HEK293 (cell line): ENCODE results near the gene SLC17A3.

Experiments used
- CTCF ChIA-PET: fragments of 350-600 bp; formaldehyde crosslinking; extraction: SDS; loops from one replicate; lab custom pipeline; 2021; ENCODE audit warnings: antibody characterized with exemption; lab: Yijun Ruan, JAX
- POLR2A ChIA-PET: fragments of 300-600 bp; formaldehyde crosslinking; extraction: SDS; loops from one replicate; lab custom pipeline; 2020; ENCODE audit warnings: antibody characterized with exemption, inconsistent platforms; lab: Yijun Ruan, JAX
- H3K27ac ChIP-seq: fragments of 200-500 bp; sonication (Bioruptor generic); 2 replicates; pipeline ENCODE4 v1.5.1; 2014; ENCODE audit warnings: low read depth, low read length, control low read depth, inconsistent platforms; ENCODE audit errors: extremely low read depth
- H3K36me3 ChIP-seq, 2 experiments: fragments of 200-500 bp in 1 of 2; sonication (Bioruptor generic) in 1 of 2; 1 replicate in 1 of 2; 2 replicates in 1 of 2; pipeline ENCODE4 v1.5.1; 2014 to 2017; ENCODE audit warnings: inconsistent platforms in 2 of 2, low read length in 2 of 2; ENCODE audit not compliant: control insufficient read depth in 2 of 2, insufficient read depth in 1 of 2
- H3K4me1 ChIP-seq: fragments of 200-500 bp; sonication (Bioruptor generic); 2 replicates; pipeline ENCODE4 v1.5.1; 2014; ENCODE audit warnings: mild to moderate bottlenecking, low read length, inconsistent platforms; ENCODE audit not compliant: control insufficient read depth, insufficient read depth
- H3K4me3 ChIP-seq: 2 replicates; pipeline ENCODE4 v1.5.1; 2011; ENCODE audit warnings: low read depth, mild to moderate bottlenecking, control low read depth, low read length, moderate library complexity
- H3K9me3 ChIP-seq: fragments of 200-500 bp; sonication (Bioruptor generic); 2 replicates; pipeline ENCODE4 v1.5.1; 2014; ENCODE audit warnings: low read depth, low read length, inconsistent platforms; ENCODE audit not compliant: control insufficient read depth, insufficient read depth
- GFI1B ChIP-seq: fragments of 450-650 bp; formaldehyde crosslinking; IDR thresholded peaks from 2 replicates; pipeline ENCODE4 v1.5.1; 2016; ENCODE audit warnings: missing biosample characterization, missing genetic modification characterization
- OVOL3 ChIP-seq: fragments of 450-650 bp; formaldehyde crosslinking; IDR thresholded peaks from 2 replicates; pipeline ENCODE4 v1.5.1; 2016; ENCODE audit warnings: missing biosample characterization, missing genetic modification characterization
- PRDM1 ChIP-seq: fragments of 450-650 bp; formaldehyde crosslinking; IDR thresholded peaks from 2 replicates; pipeline ENCODE4; 2016; ENCODE audit warnings: missing biosample characterization, missing genetic modification characterization
- SCRT1 ChIP-seq: fragments of 450-650 bp; formaldehyde crosslinking; IDR thresholded peaks from 2 replicates; pipeline ENCODE4 v1.5.1; 2016; ENCODE audit warnings: missing biosample characterization, missing genetic modification characterization, borderline replicate concordance
- TRIM28 ChIP-seq: IDR thresholded peaks from 2 replicates; pipeline ENCODE4 v1.6.1; 2011; ENCODE audit warnings: low read length, control low read depth, borderline replicate concordance
- YY2 ChIP-seq: fragments of 450-650 bp; formaldehyde crosslinking; IDR thresholded peaks from 2 replicates; pipeline ENCODE4 v1.5.1; 2016; ENCODE audit warnings: missing biosample characterization, missing genetic modification characterization
- ZBTB1 ChIP-seq: fragments of 450-650 bp; formaldehyde crosslinking; IDR thresholded peaks from 2 replicates; pipeline ENCODE4 v1.5.1; 2016; ENCODE audit warnings: missing biosample characterization, missing genetic modification characterization
- ZBTB21 ChIP-seq: fragments of 450-650 bp; formaldehyde crosslinking; IDR thresholded peaks from 2 replicates; pipeline ENCODE4 v1.5.1; 2017; ENCODE audit warnings: missing biosample characterization, missing genetic modification characterization
- ZBTB44 ChIP-seq: fragments of 450-650 bp; IDR thresholded peaks from 2 replicates; pipeline ENCODE4 v1.5.1; 2018; ENCODE audit warnings: missing biosample characterization, mild to moderate bottlenecking, missing genetic modification characterization
- ZEB2 ChIP-seq: fragments of 450-650 bp; formaldehyde crosslinking; IDR thresholded peaks from 2 replicates; pipeline ENCODE4 v1.5.1; 2016; ENCODE audit warnings: missing biosample characterization, missing genetic modification characterization
- ZNF155 ChIP-seq: fragments of 450-650 bp; formaldehyde crosslinking; IDR thresholded peaks from 2 replicates; pipeline ENCODE4 v1.5.1; 2016; ENCODE audit warnings: missing biosample characterization, missing genetic modification characterization
- ZNF169 ChIP-seq: fragments of 450-650 bp; formaldehyde crosslinking; IDR thresholded peaks from 2 replicates; pipeline ENCODE4 v1.5.1; 2016; ENCODE audit warnings: missing biosample characterization, missing genetic modification characterization
- ZNF175 ChIP-seq: fragments of 450-650 bp; formaldehyde crosslinking; IDR thresholded peaks from 2 replicates; pipeline ENCODE4 v1.5.1; 2016; ENCODE audit warnings: missing biosample characterization, missing genetic modification characterization
- ZNF223 ChIP-seq: fragments of 450-650 bp; formaldehyde crosslinking; IDR thresholded peaks from 2 replicates; pipeline ENCODE4 v1.5.1; 2016; ENCODE audit warnings: missing biosample characterization, missing genetic modification characterization
- ZNF335 ChIP-seq: fragments of 450-650 bp; formaldehyde crosslinking; conservative IDR thresholded peaks from 2 replicates; pipeline ENCODE4 v1.5.1; 2016; ENCODE audit warnings: missing biosample characterization, missing genetic modification characterization
- ZNF366 ChIP-seq: fragments of 450-650 bp; formaldehyde crosslinking; conservative IDR thresholded peaks from 2 replicates; pipeline ENCODE4 v1.5.1; 2016; ENCODE audit warnings: missing biosample characterization, missing genetic modification characterization
- ZNF426 ChIP-seq: fragments of 450-650 bp; formaldehyde crosslinking; IDR thresholded peaks from 2 replicates; pipeline ENCODE4 v1.5.1; 2017; ENCODE audit warnings: missing biosample characterization, missing genetic modification characterization, mild to moderate bottlenecking, inconsistent platforms, moderate library complexity
- ZNF48 ChIP-seq: fragments of 450-650 bp; formaldehyde crosslinking; IDR thresholded peaks from 2 replicates; pipeline ENCODE4 v1.5.1; 2016; ENCODE audit warnings: missing biosample characterization, missing genetic modification characterization
- ZNF521 ChIP-seq: fragments of 450-650 bp; formaldehyde crosslinking; IDR thresholded peaks from 2 replicates; pipeline ENCODE4 v1.5.1; 2017; ENCODE audit warnings: missing biosample characterization, mild to moderate bottlenecking, missing genetic modification characterization
- ZNF585B ChIP-seq: fragments of 450-650 bp; formaldehyde crosslinking; IDR thresholded peaks from 2 replicates; pipeline ENCODE4 v1.5.1; 2016; ENCODE audit warnings: missing biosample characterization, missing genetic modification characterization
- ZNF660 ChIP-seq: fragments of 450-650 bp; IDR thresholded peaks from 2 replicates; pipeline ENCODE4 v1.5.1; 2018; ENCODE audit warnings: missing biosample characterization, mild to moderate bottlenecking, missing genetic modification characterization
- ZNF677 ChIP-seq: fragments of 450-650 bp; IDR thresholded peaks from 2 replicates; pipeline ENCODE4 v1.5.0; 2018; ENCODE audit warnings: missing biosample characterization, mild to moderate bottlenecking, missing genetic modification characterization, moderate library complexity
- ZNF707 ChIP-seq: fragments of 450-650 bp; formaldehyde crosslinking; IDR thresholded peaks from 2 replicates; pipeline ENCODE4 v1.5.1; 2016; ENCODE audit warnings: missing biosample characterization, missing genetic modification characterization
- ZXDB ChIP-seq: fragments of 450-650 bp; formaldehyde crosslinking; IDR thresholded peaks from 2 replicates; pipeline ENCODE4 v1.5.1; 2016; ENCODE audit warnings: missing biosample characterization, missing genetic modification characterization
- TF ChIP-seq, protein P1 (sequence below): fragments of 450-650 bp; formaldehyde crosslinking; IDR thresholded peaks from 2 replicates; pipeline ENCODE4 v1.5.1; 2016; ENCODE audit warnings: missing biosample characterization, missing genetic modification characterization

The SLC17A3 gene

DNA sequence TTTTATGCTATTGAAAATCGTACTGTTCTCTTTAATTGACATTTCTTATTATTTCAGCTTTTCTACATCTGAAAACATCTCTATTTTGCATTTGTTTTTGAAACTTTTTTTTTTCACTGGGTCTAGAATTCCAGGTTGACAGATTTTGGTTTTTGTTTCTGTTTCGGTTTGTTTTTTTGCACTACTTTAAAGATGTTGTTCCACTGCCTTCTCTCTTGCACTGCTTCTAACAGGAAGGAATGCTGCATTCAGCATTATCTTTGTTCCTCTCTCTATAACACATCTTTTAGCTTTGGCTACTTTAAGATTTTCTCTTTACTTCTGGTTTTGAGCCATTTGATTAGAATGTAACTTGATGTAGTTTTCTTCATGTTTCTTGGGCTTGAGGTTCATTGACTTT lies 22.1 kb downstream of the SLC17A3 start (continued):
- TF ChIP-seq ZNF677 (tag by site-specific recombination) (no peak), ZXDB (no peak), OVOL3 (tag by site-specific recombination) (no peak)
- TF ChIP-seq, all 188 proteins: peak for 0

DNA sequence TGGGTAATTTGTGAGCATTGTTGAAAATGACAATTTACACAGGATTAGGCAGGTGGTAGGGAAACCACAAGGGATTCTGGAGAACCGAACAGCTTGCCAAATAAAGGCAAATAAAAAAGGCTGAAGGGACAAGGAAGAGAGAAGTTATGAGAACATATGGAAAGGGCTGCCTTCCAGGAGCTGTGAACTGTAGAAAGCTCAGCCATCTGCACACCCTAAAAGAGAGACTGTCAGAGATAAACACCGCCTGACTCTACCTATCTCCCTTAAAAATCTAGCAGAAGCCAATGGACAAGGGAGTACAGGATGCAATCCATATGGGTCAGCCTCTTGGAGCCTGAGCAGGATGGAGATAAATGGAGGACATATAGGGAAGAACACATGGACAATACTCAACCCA lies 29.5 kb downstream of the SLC17A3 start:
- ChIA-PET CTCF (interaction anchor here (0.5 to 1.1 kb wide), 3 partner anchors 56 to 1578 kb away, joined by 3 to 5 read pairs (median 3); no protein-coding TSS in a partner anchor), POLR2A (no interaction called here)
- Histone ChIP-seq H3K4me1 (no peaks in the 10 kb centered on the region), H3K36me3 (no peaks in the 10 kb centered on the region), H3K4me3 (no peak overlapping the region), H3K27ac (no peak overlapping the region), H3K9me3 (no peaks in the 10 kb centered on the region)
- TF ChIP-seq ZNF521 (tag by site-specific recombination) = no peak
- no peak for TF ChIP-seq GFI1B (tag by site-specific recombination)
- TF ChIP-seq ZBTB1 = no peak
- no peak for TF ChIP-seq ZNF585B (tag by site-specific recombination)
- TF ChIP-seq ZNF223 (tag by site-specific recombination) = no peak
- TF ChIP-seq SCRT1 (tag by site-specific recombination) = no peak
- TF ChIP-seq, protein P1, sequence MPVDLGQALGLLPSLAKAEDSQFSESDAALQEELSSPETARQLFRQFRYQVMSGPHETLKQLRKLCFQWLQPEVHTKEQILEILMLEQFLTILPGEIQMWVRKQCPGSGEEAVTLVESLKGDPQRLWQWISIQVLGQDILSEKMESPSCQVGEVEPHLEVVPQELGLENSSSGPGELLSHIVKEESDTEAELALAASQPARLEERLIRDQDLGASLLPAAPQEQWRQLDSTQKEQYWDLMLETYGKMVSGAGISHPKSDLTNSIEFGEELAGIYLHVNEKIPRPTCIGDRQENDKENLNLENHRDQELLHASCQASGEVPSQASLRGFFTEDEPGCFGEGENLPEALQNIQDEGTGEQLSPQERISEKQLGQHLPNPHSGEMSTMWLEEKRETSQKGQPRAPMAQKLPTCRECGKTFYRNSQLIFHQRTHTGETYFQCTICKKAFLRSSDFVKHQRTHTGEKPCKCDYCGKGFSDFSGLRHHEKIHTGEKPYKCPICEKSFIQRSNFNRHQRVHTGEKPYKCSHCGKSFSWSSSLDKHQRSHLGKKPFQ (tag by site-specific recombination) = no peak
- TF ChIP-seq ZNF335 (tag by site-specific recombination) = no peak
- no peak for TF ChIP-seq YY2 (tag by site-specific recombination)
- no peak for TF ChIP-seq ZBTB21 (tag by site-specific recombination)
- no peak for TF ChIP-seq ZNF660
- no peak for TF ChIP-seq ZNF155 (tag by site-specific recombination)
- no peak for TF ChIP-seq ZNF169 (tag by site-specific recombination)
- TF ChIP-seq ZNF707 (tag by site-specific recombination) = no peak
- no peak for TF ChIP-seq TRIM28
- no peak for TF ChIP-seq ZNF48 (tag by site-specific recombination)
- TF ChIP-seq ZBTB44 = no peak
- TF ChIP-seq ZNF426 (tag by site-specific recombination) = no peak
- no peak for TF ChIP-seq ZEB2 (tag by site-specific recombination)
- no peak for TF ChIP-seq ZNF175 (tag by site-specific recombination)
- TF ChIP-seq, all 188 proteins: peak for 0

DNA sequence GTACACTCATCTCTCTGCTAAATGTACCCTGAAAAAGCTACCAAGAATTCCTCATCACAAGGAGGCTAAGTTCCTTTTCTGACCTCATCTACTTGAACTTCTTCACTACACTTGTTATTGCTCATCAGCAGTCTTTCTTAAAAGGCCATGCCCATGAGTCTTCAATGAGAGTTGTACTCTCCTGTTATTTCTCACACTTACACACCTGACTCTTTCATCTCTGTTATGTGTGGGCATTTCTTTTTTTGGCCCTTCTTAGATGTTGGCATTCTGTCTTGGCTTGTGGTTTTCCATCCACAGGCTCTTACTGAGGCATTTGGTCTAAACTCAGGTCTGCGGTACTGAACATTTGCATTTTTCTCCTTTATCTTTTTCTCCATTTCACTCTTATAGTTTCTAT lies 31.5 kb downstream of the SLC17A3 start:
- H3K4me3 ChIP-seq = no peak overlapping the region
- H3K4me1 ChIP-seq = no peaks in the 10 kb centered on the region
- ChIA-PET POLR2A (no interaction called here), CTCF (interaction anchor here (0.7 kb wide), 1 partner anchor 19 kb away, joined by 3 read pairs; no protein-coding TSS in a partner anchor)
- H3K27ac ChIP-seq = no peak overlapping the region
- H3K9me3 ChIP-seq = no peaks in the 10 kb centered on the region
- 0 out of 2 replicates have a peak, but pooled peaks have one; percentile 3 for TF ChIP-seq PRDM1 (tag by site-specific recombination)
- TF ChIP-seq ZNF366 (tag by site-specific recombination) = no peak
- TF ChIP-seq, all 188 proteins: peak for 1
- no peaks in the 10 kb centered on the region for H3K36me3 ChIP-seq
